OCI-LY3 (cell line): ENCODE measurements around the gene TNNI2.

Source experiments
- H2AFZ ChIP-seq: fragments of 200-600, 300-600 bp; shearing (Covaris generic); 2 replicates; pipeline ENCODE4 v1.6.0; 2014; ENCODE audit warnings: antibody characterized with exemption, low read depth, low read length
- H3K27ac ChIP-seq: fragments of 200-600, 300-600 bp; sonication (generic); 2 replicates; pipeline ENCODE4 v1.5.1; 2014; ENCODE audit warnings: mild to moderate bottlenecking, low read length, moderate library complexity, mixed read lengths
- H3K27me3 ChIP-seq: fragments of 200-600, 300-600 bp; sonication (generic); 2 replicates; pipeline ENCODE4 v1.6.1; 2014; ENCODE audit warnings: low read depth, low read length, mixed read lengths
- H3K36me3 ChIP-seq: fragments of 200-600, 300-600 bp; sonication (generic); replicated peaks from 2 replicates; pipeline ENCODE3; 2014; ENCODE audit warnings: low read depth, low read length, mixed read lengths
- H3K4me1 ChIP-seq: fragments of 300-600, 200-600 bp; sonication (generic); 2 replicates; pipeline ENCODE4 v1.6.1; 2014; ENCODE audit warnings: low read length, mixed read lengths
- H3K4me2 ChIP-seq: fragments of 200-600, 300-600 bp; sonication (generic); 2 replicates; pipeline ENCODE4 v1.6.1; 2014; ENCODE audit warnings: low read length, mixed read lengths
- H3K4me3 ChIP-seq: fragments of 300-600, 200-600 bp; sonication (generic); 2 replicates; pipeline ENCODE4 v1.5.1; 2014; ENCODE audit warnings: antibody characterized with exemption, mild to moderate bottlenecking, low read length, moderate library complexity
- H3K79me2 ChIP-seq: fragments of 300-600, 200-600 bp; shearing (Covaris generic); 2 replicates; pipeline ENCODE4 v1.6.1; 2014; ENCODE audit warnings: mild to moderate bottlenecking, low read length, mixed read lengths
- H3K9ac ChIP-seq: fragments of 300-600, 200-600 bp; shearing (Covaris generic); 2 replicates; pipeline ENCODE4 v1.6.0; 2014; ENCODE audit warnings: mild to moderate bottlenecking, low read length, moderate library complexity
- H3K9me3 ChIP-seq: fragments of 200-600, 300-600 bp; shearing (Covaris generic); 2 replicates; pipeline ENCODE4 v1.6.1; 2014; ENCODE audit warnings: low read length, mixed read lengths; ENCODE audit not compliant: insufficient read depth
- H4K20me1 ChIP-seq: fragments of 200-600, 300-600 bp; sonication (generic); 2 replicates; pipeline ENCODE4 v1.6.1; 2016; ENCODE audit warnings: low read length, mixed read lengths; ENCODE audit not compliant: insufficient read depth
- CTCF ChIP-seq: fragments of 200-600, 300-600 bp; sonication (generic); IDR thresholded peaks from 2 replicates; pipeline ENCODE4 v1.5.1; 2014; ENCODE audit warnings: antibody characterized with exemption, low read length, low read depth
- EZH2phosphoT487 ChIP-seq: fragments of 200-600 bp; shearing (Covaris generic); IDR thresholded peaks from 2 replicates; pipeline ENCODE4 v1.6.1; 2018; ENCODE audit warnings: antibody characterized with exemption, mixed run types, low read depth

TNNI2 gene

GRCh38 chr11:1821562-1821961, 17.2 kb upstream of the TNNI2 start:
- Histone ChIP-seq H3K36me3 (no peaks in the 10 kb centered on the region), H3K27me3 (peaks cover 18% of the 10 kb centered on the region), H3K4me2 (no peak overlapping the region), H3K79me2 (no peaks in the 10 kb centered on the region), H4K20me1 (no peaks in the 10 kb centered on the region), H2AFZ (no peak overlapping the region), H3K4me3 (no peak overlapping the region), H3K9me3 (no peaks in the 10 kb centered on the region), H3K9ac (no peak overlapping the region), H3K4me1 (no peaks in the 10 kb centered on the region), H3K27ac (no peak overlapping the region)
- TF ChIP-seq CTCF = no peak
- no peak for TF ChIP-seq EZH2phosphoT487

GRCh38 chr11:1822648-1823375, 16.0 kb upstream of the TNNI2 start:
- H4K20me1 ChIP-seq = no peaks in the 10 kb centered on the region
- TF ChIP-seq CTCF (no peak), EZH2phosphoT487 (no peak)
- H3K79me2 ChIP-seq = no peaks in the 10 kb centered on the region
- H3K4me2 ChIP-seq = no peak overlapping the region
- H3K9ac ChIP-seq = no peak overlapping the region
- H2AFZ ChIP-seq = no peak overlapping the region
- no peaks in the 10 kb centered on the region for H3K9me3 ChIP-seq
- H3K4me1 ChIP-seq = no peaks in the 10 kb centered on the region
- no peaks in the 10 kb centered on the region for H3K36me3 ChIP-seq
- peaks cover 13% of the 10 kb centered on the region for H3K27me3 ChIP-seq
- no peak overlapping the region for H3K4me3 ChIP-seq
- H3K27ac ChIP-seq = no peak overlapping the region

GRCh38 chr11:1823376-1824220, 15.2 kb upstream of the TNNI2 start:
- TF ChIP-seq EZH2phosphoT487 = no peak
- TF ChIP-seq CTCF = no peak
- Histone ChIP-seq H3K4me3 (no peak overlapping the region), H3K27ac (no peak overlapping the region), H2AFZ (no peak overlapping the region), H3K4me2 (no peak overlapping the region), H3K36me3 (no peaks in the 10 kb centered on the region), H3K27me3 (peaks cover 18% of the 10 kb centered on the region), H3K79me2 (no peaks in the 10 kb centered on the region), H3K9ac (no peak overlapping the region), H4K20me1 (no peaks in the 10 kb centered on the region), H3K9me3 (no peaks in the 10 kb centered on the region), H3K4me1 (no peaks in the 10 kb centered on the region)

- H3K4me1 ChIP-seq = no peaks in the 10 kb centered on the region
- TF ChIP-seq CTCF = no peak
- TF ChIP-seq EZH2phosphoT487 = no peak
Measured at GRCh38 chr11:1824221-1825038, 14.4 kb upstream of the TNNI2 start.

More at GRCh38 chr11:1824221-1825038, 14.4 kb upstream of the TNNI2 start:
- Histone ChIP-seq H3K4me2 (no peak overlapping the region), H3K27me3 (peaks cover 18% of the 10 kb centered on the region), H2AFZ (no peak overlapping the region), H3K36me3 (no peaks in the 10 kb centered on the region), H3K9ac (no peak overlapping the region), H3K9me3 (no peaks in the 10 kb centered on the region), H3K4me3 (no peak overlapping the region), H3K27ac (no peak overlapping the region), H4K20me1 (no peaks in the 10 kb centered on the region), H3K79me2 (no peaks in the 10 kb centered on the region)
